Esophagus muscularis mucosa (tissue), 4 donors: Measurements from ENCODE around the gene MTHFD2L. TPM values are rescaled to one million over a fixed set of nuclear protein-coding genes. Genes with fewer than 3 reads are reported as not detected.

ENCODE experiments used
- DNase-seq: peaks from one replicate; pipeline ENCODE4 v3.0.0-alpha.2; 2017; ENCODE audit errors: extremely low spot score
- H3K27ac ChIP-seq, 4 donors: fragments of 200-600 bp; sonication (generic); replicated peaks in 1 of 4; 1 replicate in 3 of 4; 2 replicates in 1 of 4; pipeline ENCODE4 v1.5.1; 2016 to 2019; ENCODE audit warnings: mild to moderate bottlenecking in 1 of 4
- H3K27me3 ChIP-seq, 4 donors: fragments of 200-600 bp; sonication (generic); one replicate each; pipeline versions ENCODE4 v1.5.1 to v1.6.0; 2016 to 2019
- H3K36me3 ChIP-seq, 4 donors: fragments of 200-600 bp; sonication (generic); one replicate each; pipeline ENCODE4 v1.5.1; 2016 to 2019
- H3K4me1 ChIP-seq, 4 donors: fragments of 200-600 bp; sonication (generic); one replicate each; pipeline ENCODE4 v1.5.1; 2016 to 2019
- H3K4me3 ChIP-seq, 4 donors: fragments of 200-600 bp; sonication (generic); 1 replicate in 2 of 4; 2 replicates in 2 of 4; pipeline ENCODE4 v1.5.1; 2016 to 2019; ENCODE audit warnings: mild to moderate bottlenecking in 4 of 4, moderate library complexity in 1 of 4
- H3K9me3 ChIP-seq, 4 donors: fragments of 200-600 bp; sonication (generic); 1 replicate in 3 of 4; 2 replicates in 1 of 4; pipeline ENCODE4 v1.5.1; 2016 to 2019
- EP300 ChIP-seq: sonication (generic); formaldehyde crosslinking; IDR thresholded peaks from one replicate; pipeline ENCODE4 v1.6.1; 2017; ENCODE audit warnings: antibody characterized with exemption
- POLR2A ChIP-seq: fragments of 450-650 bp; IDR thresholded peaks from one replicate; pipeline ENCODE4 v1.6.1; 2017; ENCODE audit warnings: antibody characterized with exemption, moderate library complexity, mild to moderate bottlenecking, low read depth
- POLR2AphosphoS5 ChIP-seq, 2 donors: sonication (generic); formaldehyde crosslinking; IDR thresholded peaks; one replicate each; pipeline ENCODE4 v1.6.1; 2017; ENCODE audit warnings: antibody characterized with exemption in 2 of 2
- WGBS: methylation state at CpG from one replicate; pipeline ENCODE4 v1.1.5; 2018; 5-methylcytosine and 5-hydroxymethylcytosine counted together
- intact Hi-C: fragments of 100-400 bp; cut with DNase I; formaldehyde crosslinking; loops from one replicate; pipeline ENCODE4 v1.15.1; 2023
- total RNA-seq, 4 donors: library from RNA; depleted of rRNA; stranded (reverse); fragments of >200 nt; gene quantifications; one replicate each; pipeline versions ENCODE4 v1.1.0 to v1.2.1, GENCODE V29; 2016
- TF ChIP-seq, protein P1 (sequence below), 3 experiments: fragments of 200-600 bp in 2 of 3; fragments of 450-650 bp in 1 of 3; sonication (generic) in 2 of 3; IDR thresholded peaks; one replicate each; pipeline ENCODE4 v1.5.1; 2017 to 2019; ENCODE audit warnings: antibody characterized with exemption in 3 of 3, mild to moderate bottlenecking in 2 of 3, moderate library complexity in 1 of 3

Gene MTHFD2L
- total RNA-seq, 4 donors from 2014 or later = 10.2 to 23.7 (median 19.2) TPM

DNA sequence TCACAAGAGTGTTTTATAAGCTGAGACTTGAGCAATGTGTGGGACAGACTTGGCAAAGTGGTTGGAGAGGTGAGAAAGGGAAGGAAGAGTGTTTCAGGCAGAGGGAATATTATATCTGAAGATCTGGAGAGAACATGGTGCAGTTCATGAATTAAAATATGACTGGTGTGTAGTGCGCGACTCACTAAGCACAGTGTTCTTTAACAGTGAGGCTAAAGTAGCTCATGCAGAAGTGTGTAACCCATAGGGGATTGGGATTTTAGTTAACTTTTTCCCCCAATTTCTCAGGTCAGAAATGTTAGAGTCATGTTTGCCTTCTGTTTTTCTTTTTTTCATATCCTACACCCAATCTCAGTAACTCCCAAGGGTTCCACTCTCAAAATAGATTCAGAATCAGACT, 9.7 kb downstream of the MTHFD2L start:
- Histone ChIP-seq H3K9me3 (no peaks in the 10 kb centered on the region), H3K4me1 (peaks cover 0 to under 1% (median 0%) of the 10 kb centered on the region in 4 donors), H3K36me3 (no peaks in the 10 kb centered on the region), H3K4me3 (no peak overlapping the region), H3K27ac (no peak overlapping the region), H3K27me3 (no peaks in the 10 kb centered on the region)
- intact Hi-C loops = no loop called here
- TF ChIP-seq POLR2AphosphoS5 (IDR thresholded peaks at IDR 0.05) = no peak
- TF ChIP-seq EP300 = no peak
- TF ChIP-seq POLR2A = no peak
- TF ChIP-seq, protein P1, sequence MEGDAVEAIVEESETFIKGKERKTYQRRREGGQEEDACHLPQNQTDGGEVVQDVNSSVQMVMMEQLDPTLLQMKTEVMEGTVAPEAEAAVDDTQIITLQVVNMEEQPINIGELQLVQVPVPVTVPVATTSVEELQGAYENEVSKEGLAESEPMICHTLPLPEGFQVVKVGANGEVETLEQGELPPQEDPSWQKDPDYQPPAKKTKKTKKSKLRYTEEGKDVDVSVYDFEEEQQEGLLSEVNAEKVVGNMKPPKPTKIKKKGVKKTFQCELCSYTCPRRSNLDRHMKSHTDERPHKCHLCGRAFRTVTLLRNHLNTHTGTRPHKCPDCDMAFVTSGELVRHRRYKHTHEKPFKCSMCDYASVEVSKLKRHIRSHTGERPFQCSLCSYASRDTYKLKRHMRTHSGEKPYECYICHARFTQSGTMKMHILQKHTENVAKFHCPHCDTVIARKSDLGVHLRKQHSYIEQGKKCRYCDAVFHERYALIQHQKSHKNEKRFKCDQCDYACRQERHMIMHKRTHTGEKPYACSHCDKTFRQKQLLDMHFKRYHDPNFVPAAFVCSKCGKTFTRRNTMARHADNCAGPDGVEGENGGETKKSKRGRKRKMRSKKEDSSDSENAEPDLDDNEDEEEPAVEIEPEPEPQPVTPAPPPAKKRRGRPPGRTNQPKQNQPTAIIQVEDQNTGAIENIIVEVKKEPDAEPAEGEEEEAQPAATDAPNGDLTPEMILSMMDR (IDR thresholded peaks at IDR 0.05) = no peak
- WGBS = 93% methylated on average over 2 of the region's 2 CpGs
- DNase-seq = no peak

DNA sequence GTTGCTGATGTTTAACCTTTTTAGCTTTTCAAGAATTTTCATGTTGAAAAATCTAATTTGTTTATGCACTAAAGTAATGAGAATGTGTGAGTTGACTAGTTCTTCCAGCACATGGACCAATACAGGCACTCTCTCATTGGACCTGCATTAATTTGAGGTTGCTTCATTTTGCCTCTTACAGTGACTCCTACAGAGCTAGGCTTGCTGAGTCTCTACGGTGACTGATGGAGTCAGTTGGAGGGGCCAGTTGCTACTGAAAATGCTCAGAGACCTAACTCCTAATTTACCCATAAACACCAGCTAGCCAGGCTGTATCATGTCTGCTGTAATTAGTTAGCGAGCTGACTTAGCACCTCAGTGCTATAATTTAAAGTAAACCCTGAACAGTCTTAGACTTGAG, 10.9 kb downstream of the MTHFD2L start:
- H3K36me3 ChIP-seq = no peaks in the 10 kb centered on the region
- WGBS = 92% methylated on average over 2 of the region's 2 CpGs
- DNase-seq = no peak
- no peaks in the 10 kb centered on the region for H3K4me1 ChIP-seq
- H3K4me3 ChIP-seq = no peak overlapping the region
- intact Hi-C loops = no loop called here
- no peaks in the 10 kb centered on the region for H3K9me3 ChIP-seq
- no peak for TF ChIP-seq POLR2A
- no peak for TF ChIP-seq POLR2AphosphoS5 (IDR thresholded peaks at IDR 0.05)
- TF ChIP-seq EP300 = no peak
- TF ChIP-seq, protein P1 (IDR thresholded peaks at IDR 0.05) = no peak
- H3K27me3 ChIP-seq = no peaks in the 10 kb centered on the region
- H3K27ac ChIP-seq = no peak overlapping the region

DNA sequence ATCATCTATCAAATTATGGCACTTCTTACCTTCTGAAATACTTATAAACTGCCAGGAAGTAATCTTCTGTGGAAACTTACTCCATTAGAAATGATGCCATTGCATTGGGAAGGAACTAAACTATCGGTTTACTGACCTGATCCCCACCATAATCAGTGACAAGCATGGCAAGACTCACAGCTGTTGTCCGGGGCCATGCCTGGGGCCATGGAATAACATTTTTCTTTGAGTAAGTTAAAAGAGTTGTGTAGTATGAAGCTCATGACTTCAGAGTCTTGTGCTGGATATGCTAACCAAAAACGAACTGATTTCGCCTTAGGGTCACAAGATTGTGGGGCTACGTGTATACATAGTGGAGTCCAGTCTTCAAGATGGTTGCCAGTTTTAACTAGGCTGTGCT, 15.4 kb downstream of the MTHFD2L start:
- Histone ChIP-seq H3K4me3 (no peak overlapping the region), H3K27ac (no peak overlapping the region), H3K36me3 (no peaks in the 10 kb centered on the region), H3K27me3 (no peaks in the 10 kb centered on the region), H3K4me1 (no peaks in the 10 kb centered on the region), H3K9me3 (no peaks in the 10 kb centered on the region)
- intact Hi-C loops = no loop called here
- DNase-seq = no peak
- TF ChIP-seq POLR2A (no peak), POLR2AphosphoS5 (IDR thresholded peaks at IDR 0.05) (no peak), EP300 (no peak)
- TF ChIP-seq, protein P1 (IDR thresholded peaks at IDR 0.05) = no peak
- 86% methylated on average over 5 of the region's 5 CpGs for WGBS

DNA sequence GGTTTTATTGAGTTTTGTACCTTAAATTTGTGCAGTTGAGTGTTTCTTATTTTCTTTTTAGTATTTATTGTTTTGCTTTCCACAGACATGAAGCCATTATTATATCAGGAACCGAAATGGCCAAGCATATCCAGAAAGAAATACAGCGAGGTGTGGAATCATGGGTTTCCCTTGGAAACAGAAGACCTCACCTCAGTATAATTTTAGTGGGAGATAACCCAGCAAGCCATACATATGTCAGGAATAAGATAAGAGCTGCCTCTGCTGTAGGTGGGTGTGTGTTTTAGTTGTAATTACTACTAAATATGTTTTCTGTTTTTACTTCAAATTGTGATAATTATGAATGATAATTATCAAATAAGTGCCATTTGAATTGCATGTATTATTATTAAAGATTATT, 16.5 kb downstream of the MTHFD2L start:
- Histone ChIP-seq H3K36me3 (no peaks in the 10 kb centered on the region), H3K4me3 (no peak overlapping the region), H3K27me3 (no peaks in the 10 kb centered on the region), H3K9me3 (no peaks in the 10 kb centered on the region), H3K27ac (no peak overlapping the region), H3K4me1 (no peaks in the 10 kb centered on the region)
- WGBS = 95% methylated on average over 2 of the region's 2 CpGs
- intact Hi-C loops = no loop called here
- DNase-seq = no peak
- TF ChIP-seq POLR2AphosphoS5 (IDR thresholded peaks at IDR 0.05) = no peak
- no peak for TF ChIP-seq POLR2A
- TF ChIP-seq, protein P1 (IDR thresholded peaks at IDR 0.05) = no peak
- TF ChIP-seq EP300 = no peak

DNA sequence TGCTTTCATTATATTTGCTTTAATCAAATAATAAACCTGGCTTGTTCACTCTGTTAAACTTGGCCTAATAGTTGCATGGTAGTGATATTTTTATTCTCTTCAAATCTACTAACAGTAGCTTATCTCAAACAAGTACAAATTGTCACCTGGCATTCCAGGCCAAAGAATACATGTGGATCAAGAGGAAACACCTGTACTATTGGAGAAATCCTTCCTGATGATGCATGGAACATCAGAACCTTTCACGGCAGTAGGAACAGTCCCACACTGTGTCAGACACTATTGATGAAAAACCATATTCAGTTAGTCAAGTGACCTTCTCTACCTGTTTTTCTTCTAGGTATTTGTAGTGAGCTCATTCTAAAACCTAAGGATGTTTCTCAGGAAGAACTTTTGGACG, 17.0 kb downstream of the MTHFD2L start:
- Histone ChIP-seq H3K36me3 (no peaks in the 10 kb centered on the region), H3K4me1 (no peaks in the 10 kb centered on the region), H3K27me3 (no peaks in the 10 kb centered on the region), H3K4me3 (no peak overlapping the region), H3K27ac (no peak overlapping the region), H3K9me3 (no peaks in the 10 kb centered on the region)
- DNase-seq = no peak
- WGBS = 98% methylated on average over 2 of the region's 2 CpGs
- TF ChIP-seq POLR2A (no peak), POLR2AphosphoS5 (IDR thresholded peaks at IDR 0.05) (no peak), EP300 (no peak)
- TF ChIP-seq, protein P1 (IDR thresholded peaks at IDR 0.05) = no peak
- intact Hi-C loops = no loop called here
